HUES6 (cell line): ENCODE measurements around the gene KRT85.

Experiments
- H3K27ac ChIP-seq: 2 replicates; pipeline ENCODE4 v1.7.0; 2013; ENCODE audit warnings: low read depth, mild to moderate bottlenecking, low read length, inconsistent platforms
- H3K27me3 ChIP-seq: 2 replicates; pipeline ENCODE4 v1.6.1; 2013; ENCODE audit warnings: low read length; ENCODE audit not compliant: control insufficient read depth, insufficient read depth
- H3K36me3 ChIP-seq: 2 replicates; pipeline ENCODE4 v1.6.1; 2013; ENCODE audit warnings: low read length; ENCODE audit not compliant: control insufficient read depth, insufficient read depth
- H3K4me1 ChIP-seq: 2 replicates; pipeline ENCODE4 v1.6.1; 2013; ENCODE audit warnings: low read length; ENCODE audit not compliant: control insufficient read depth, insufficient read depth
- H3K4me3 ChIP-seq: 2 replicates; pipeline ENCODE4 v1.5.1; 2013; ENCODE audit warnings: low read depth, low read length
- H3K9ac ChIP-seq: one replicate; pipeline ENCODE4 v1.6.1; 2013; ENCODE audit warnings: mild to moderate bottlenecking, low read length
- H3K9me3 ChIP-seq: 2 replicates; pipeline ENCODE4 v1.6.1; 2013; ENCODE audit warnings: low read depth, low read length; ENCODE audit not compliant: control insufficient read depth, insufficient read depth

The KRT85 gene

GRCh38 chr12:52356031-52356761 is 11.1 kb downstream of the KRT85 start:
- Histone ChIP-seq H3K27me3 (0 out of 2 replicates have a peak, but pooled peaks cover 3% of the 10 kb centered on the region), H3K4me1 (no peaks in the 10 kb centered on the region), H3K36me3 (no peaks in the 10 kb centered on the region), H3K9me3 (no peaks in the 10 kb centered on the region), H3K4me3 (no peak overlapping the region), H3K9ac (no peak overlapping the region), H3K27ac (no peak overlapping the region)

GRCh38 chr12:52355176-52355575 is 12.1 kb downstream of the KRT85 start:
- H3K36me3 ChIP-seq, result no peaks in the 10 kb centered on the region
- H3K4me1 ChIP-seq, result no peaks in the 10 kb centered on the region
- no peak overlapping the region for H3K27ac ChIP-seq
- H3K9ac ChIP-seq, result no peak overlapping the region
- 0 out of 2 replicates have a peak, but pooled peaks cover 3% of the 10 kb centered on the region for H3K27me3 ChIP-seq
- H3K9me3 ChIP-seq, result no peaks in the 10 kb centered on the region
- H3K4me3 ChIP-seq, result no peak overlapping the region

GRCh38 chr12:52354200-52354599 is 13.1 kb downstream of the KRT85 start:
- Histone ChIP-seq H3K4me1 (no peaks in the 10 kb centered on the region), H3K9me3 (no peaks in the 10 kb centered on the region), H3K9ac (no peak overlapping the region), H3K36me3 (no peaks in the 10 kb centered on the region), H3K27me3 (0 out of 2 replicates have a peak, but pooled peaks cover 3% of the 10 kb centered on the region), H3K27ac (no peak overlapping the region), H3K4me3 (no peak overlapping the region)

GRCh38 chr12:52353766-52354165 is 13.5 kb downstream of the KRT85 start:
- Histone ChIP-seq H3K4me3 (no peak overlapping the region), H3K36me3 (no peaks in the 10 kb centered on the region), H3K4me1 (no peaks in the 10 kb centered on the region), H3K9ac (no peak overlapping the region), H3K9me3 (no peaks in the 10 kb centered on the region), H3K27me3 (0 out of 2 replicates have a peak, but pooled peaks cover 3% of the 10 kb centered on the region), H3K27ac (no peak overlapping the region)

- Histone ChIP-seq H3K27ac (no peak overlapping the region), H3K27me3 (0 out of 2 replicates have a peak, but pooled peaks cover 3% of the 10 kb centered on the region), H3K36me3 (no peaks in the 10 kb centered on the region), H3K4me3 (no peak overlapping the region), H3K4me1 (no peaks in the 10 kb centered on the region), H3K9me3 (no peaks in the 10 kb centered on the region), H3K9ac (no peak overlapping the region)
These were observed 14.3 kb downstream of the KRT85 start for GRCh38 chr12:52352951-52353350.

- no peak overlapping the region for H3K4me3 ChIP-seq
- no peak overlapping the region for H3K27ac ChIP-seq
- no peak overlapping the region for H3K9ac ChIP-seq
- 0 out of 2 replicates have a peak, but pooled peaks cover 3% of the 10 kb centered on the region for H3K27me3 ChIP-seq
- H3K9me3 ChIP-seq, result no peaks in the 10 kb centered on the region
- H3K36me3 ChIP-seq, result no peaks in the 10 kb centered on the region
- no peaks in the 10 kb centered on the region for H3K4me1 ChIP-seq
These were observed 15.9 kb downstream of the KRT85 start for GRCh38 chr12:52351196-52352059.

- Histone ChIP-seq H3K27me3 (0 out of 2 replicates have a peak, but pooled peaks cover 3% of the 10 kb centered on the region), H3K9ac (no peak overlapping the region), H3K4me3 (no peak overlapping the region), H3K4me1 (no peaks in the 10 kb centered on the region), H3K36me3 (no peaks in the 10 kb centered on the region), H3K27ac (no peak overlapping the region), H3K9me3 (no peaks in the 10 kb centered on the region)
These were observed 16.5 kb downstream of the KRT85 start for GRCh38 chr12:52350786-52351185.

GRCh38 chr12:52350021-52350620 is 17.2 kb downstream of the KRT85 start:
- Histone ChIP-seq H3K27me3 (0 out of 2 replicates have a peak, but pooled peaks cover 3% of the 10 kb centered on the region), H3K9me3 (no peaks in the 10 kb centered on the region), H3K36me3 (no peaks in the 10 kb centered on the region), H3K27ac (no peak overlapping the region), H3K4me3 (no peak overlapping the region), H3K9ac (no peak overlapping the region), H3K4me1 (no peaks in the 10 kb centered on the region)

GRCh38 chr12:52349196-52349595 is 18.1 kb downstream of the KRT85 start:
- Histone ChIP-seq H3K9ac (no peak overlapping the region), H3K27ac (no peak overlapping the region), H3K4me1 (no peaks in the 10 kb centered on the region), H3K36me3 (no peaks in the 10 kb centered on the region), H3K27me3 (0 out of 2 replicates have a peak, but pooled peaks cover 3% of the 10 kb centered on the region), H3K4me3 (no peak overlapping the region), H3K9me3 (no peaks in the 10 kb centered on the region)

- Histone ChIP-seq H3K27ac (no peak overlapping the region), H3K27me3 (0 out of 2 replicates have a peak, but pooled peaks cover 1% of the 10 kb centered on the region), H3K9ac (no peak overlapping the region), H3K36me3 (no peaks in the 10 kb centered on the region), H3K4me1 (no peaks in the 10 kb centered on the region), H3K9me3 (peaks cover 8% of the 10 kb centered on the region), H3K4me3 (no peak overlapping the region)
These were observed 19.4 kb downstream of the KRT85 start for GRCh38 chr12:52347551-52348510.
